SK-N-SH treated with all-trans-retinoic acid at 6 μM for 48 hours (cell line): ENCODE measurements around the gene VPS50.

ENCODE experiments used
- ATAC-seq: fragments of 200-7000 bp; cut with Tn5 transposase; 3 replicates; pipeline ENCODE4 v1.9.1; 2020; ENCODE audit warnings: mild to moderate bottlenecking, moderate library complexity
- ARNTL ChIP-seq: fragments of 450-650 bp; formaldehyde crosslinking; IDR thresholded peaks from 2 replicates; pipeline ENCODE4 v1.5.0; 2020; ENCODE audit warnings: low read depth, mild to moderate bottlenecking, moderate library complexity, borderline replicate concordance
- CSDC2 ChIP-seq: fragments of 250-450 bp; sonication (Bioruptor Pico); IDR thresholded peaks from 2 replicates; pipeline ENCODE4 v1.5.0; 2020; ENCODE audit warnings: mild to moderate bottlenecking, moderate library complexity
- ESRRG ChIP-seq: fragments of 250-450 bp; sonication (Bioruptor Pico); IDR thresholded peaks from 2 replicates; pipeline ENCODE4 v1.6.1; 2021; ENCODE audit warnings: mild to moderate bottlenecking
- GLIS3 ChIP-seq: fragments of 250-450 bp; sonication (Bioruptor Pico); IDR thresholded peaks from 2 replicates; pipeline ENCODE4 v1.5.0; 2020; ENCODE audit warnings: mild to moderate bottlenecking, moderate library complexity
- ISL1 ChIP-seq: fragments of 250-450 bp; sonication (Bioruptor Pico); IDR thresholded peaks from 2 replicates; pipeline ENCODE4 v2.1.2; 2022; ENCODE audit warnings: mild to moderate bottlenecking, moderate library complexity
- OSR1 ChIP-seq: fragments of 250-450 bp; sonication (Bioruptor Pico); IDR thresholded peaks from 2 replicates; pipeline ENCODE4 v1.8.0; 2022; ENCODE audit warnings: moderate library complexity, mild to moderate bottlenecking, inconsistent platforms
- PATZ1 ChIP-seq: fragments of 250-450 bp; sonication (Bioruptor Pico); IDR thresholded peaks from 2 replicates; pipeline ENCODE4 v1.8.0; 2020; ENCODE audit warnings: mild to moderate bottlenecking, moderate library complexity, borderline replicate concordance
- POU6F1 ChIP-seq: fragments of 250-450 bp; sonication (Bioruptor Pico); IDR thresholded peaks from 2 replicates; pipeline ENCODE4 v1.8.0; 2021; ENCODE audit warnings: low read depth, mild to moderate bottlenecking, moderate library complexity, borderline replicate concordance
- PPARA ChIP-seq: fragments of 250-450 bp; sonication (Bioruptor Pico); IDR thresholded peaks from 2 replicates; pipeline ENCODE4 v1.5.0; 2020; ENCODE audit warnings: mild to moderate bottlenecking, borderline replicate concordance
- SNAI2 ChIP-seq: fragments of 250-450 bp; sonication (Bioruptor Pico); IDR thresholded peaks from 2 replicates; pipeline ENCODE4 v1.5.0; 2020; ENCODE audit warnings: mild to moderate bottlenecking, moderate library complexity
- TCF4 ChIP-seq: fragments of 250-450 bp; sonication (Bioruptor Pico); IDR thresholded peaks from 2 replicates; pipeline ENCODE4 v1.8.0; 2021; ENCODE audit warnings: mild to moderate bottlenecking, moderate library complexity, borderline replicate concordance
- TOX ChIP-seq: fragments of 250-450 bp; sonication (Bioruptor Pico); IDR thresholded peaks from 2 replicates; pipeline ENCODE4 v1.8.0; 2021; ENCODE audit warnings: mild to moderate bottlenecking, moderate library complexity, borderline replicate concordance
- TSHZ2 ChIP-seq: fragments of 250-450 bp; sonication (Bioruptor Pico); IDR thresholded peaks from 2 replicates; pipeline ENCODE4 v1.5.0; 2020; ENCODE audit warnings: mild to moderate bottlenecking, moderate library complexity
- ZC3H10 ChIP-seq: fragments of 250-450 bp; sonication (Bioruptor Pico); IDR thresholded peaks from 2 replicates; pipeline ENCODE4 v1.5.1; 2021; ENCODE audit warnings: mild to moderate bottlenecking, moderate library complexity
- ZFP3 ChIP-seq: fragments of 250-450 bp; sonication (Bioruptor Pico); IDR thresholded peaks from 2 replicates; pipeline ENCODE4 v1.5.0; 2020; ENCODE audit warnings: mild to moderate bottlenecking, moderate library complexity
- ZFP30 ChIP-seq: fragments of 450-650 bp; formaldehyde crosslinking; IDR thresholded peaks from 2 replicates; pipeline ENCODE4 v1.5.0; 2022; ENCODE audit warnings: mild to moderate bottlenecking, moderate library complexity
- ZNF565 ChIP-seq: fragments of 450-650 bp; formaldehyde crosslinking; conservative IDR thresholded peaks from 2 replicates; pipeline ENCODE4 v1.5.0; 2020; ENCODE audit warnings: low read depth, mild to moderate bottlenecking, moderate library complexity
- ZNF70 ChIP-seq: fragments of 450-650 bp; formaldehyde crosslinking; IDR thresholded peaks from 2 replicates; pipeline ENCODE4 v1.5.0; 2020; ENCODE audit warnings: mild to moderate bottlenecking, moderate library complexity
- ZNF8 ChIP-seq: fragments of 450-650 bp; formaldehyde crosslinking; IDR thresholded peaks from 2 replicates; pipeline ENCODE4 v1.5.0; 2020; ENCODE audit warnings: mild to moderate bottlenecking, moderate library complexity
- TF ChIP-seq, protein P1 (sequence below): fragments of 250-450 bp; sonication (Bioruptor Pico); IDR thresholded peaks from 2 replicates; pipeline ENCODE4 v1.5.1; 2020; ENCODE audit warnings: low read depth, mild to moderate bottlenecking, moderate library complexity
- TF ChIP-seq, protein P2 (sequence below): fragments of 250-450 bp; sonication (Bioruptor Pico); IDR thresholded peaks from 2 replicates; pipeline ENCODE4 v1.5.1; 2021; ENCODE audit warnings: mild to moderate bottlenecking, moderate library complexity

The VPS50 gene

DNA sequence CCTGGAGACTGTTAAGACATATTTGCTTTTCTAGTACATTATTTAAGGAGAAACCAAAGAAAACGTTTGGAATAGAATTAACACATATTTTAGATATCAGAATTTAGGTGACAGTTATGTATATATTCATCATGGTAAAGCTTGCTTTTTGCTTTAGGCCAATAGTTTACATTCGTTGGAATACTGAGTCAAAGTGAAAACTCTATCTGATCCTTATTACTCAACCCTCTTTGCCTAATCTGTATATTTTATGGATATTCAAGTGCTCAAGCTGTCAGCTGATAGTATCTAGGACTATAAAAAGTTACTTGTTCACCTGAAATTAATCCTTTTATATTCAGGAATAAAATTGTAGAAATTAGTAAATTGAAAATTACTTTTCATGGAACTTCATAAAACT lies 61.1 kb downstream of the VPS50 start:
- ATAC-seq, result no peak
- TF ChIP-seq OSR1 (CRISPR knock-in tag) (no peak), ZNF70 (CRISPR knock-in tag) (no peak), TOX (CRISPR knock-in tag) (no peak), ISL1 (CRISPR knock-in tag) (no peak), SNAI2 (CRISPR knock-in tag) (no peak), ZFP30 (CRISPR knock-in tag) (no peak), ESRRG (CRISPR knock-in tag) (no peak)
- TF ChIP-seq, protein P1, sequence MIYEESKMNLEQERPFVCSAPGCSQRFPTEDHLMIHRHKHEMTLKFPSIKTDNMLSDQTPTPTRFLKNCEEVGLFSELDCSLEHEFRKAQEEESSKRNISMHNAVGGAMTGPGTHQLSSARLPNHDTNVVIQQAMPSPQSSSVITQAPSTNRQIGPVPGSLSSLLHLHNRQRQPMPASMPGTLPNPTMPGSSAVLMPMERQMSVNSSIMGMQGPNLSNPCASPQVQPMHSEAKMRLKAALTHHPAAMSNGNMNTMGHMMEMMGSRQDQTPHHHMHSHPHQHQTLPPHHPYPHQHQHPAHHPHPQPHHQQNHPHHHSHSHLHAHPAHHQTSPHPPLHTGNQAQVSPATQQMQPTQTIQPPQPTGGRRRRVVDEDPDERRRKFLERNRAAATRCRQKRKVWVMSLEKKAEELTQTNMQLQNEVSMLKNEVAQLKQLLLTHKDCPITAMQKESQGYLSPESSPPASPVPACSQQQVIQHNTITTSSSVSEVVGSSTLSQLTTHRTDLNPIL (CRISPR knock-in tag), result no peak
- TF ChIP-seq, protein P2, sequence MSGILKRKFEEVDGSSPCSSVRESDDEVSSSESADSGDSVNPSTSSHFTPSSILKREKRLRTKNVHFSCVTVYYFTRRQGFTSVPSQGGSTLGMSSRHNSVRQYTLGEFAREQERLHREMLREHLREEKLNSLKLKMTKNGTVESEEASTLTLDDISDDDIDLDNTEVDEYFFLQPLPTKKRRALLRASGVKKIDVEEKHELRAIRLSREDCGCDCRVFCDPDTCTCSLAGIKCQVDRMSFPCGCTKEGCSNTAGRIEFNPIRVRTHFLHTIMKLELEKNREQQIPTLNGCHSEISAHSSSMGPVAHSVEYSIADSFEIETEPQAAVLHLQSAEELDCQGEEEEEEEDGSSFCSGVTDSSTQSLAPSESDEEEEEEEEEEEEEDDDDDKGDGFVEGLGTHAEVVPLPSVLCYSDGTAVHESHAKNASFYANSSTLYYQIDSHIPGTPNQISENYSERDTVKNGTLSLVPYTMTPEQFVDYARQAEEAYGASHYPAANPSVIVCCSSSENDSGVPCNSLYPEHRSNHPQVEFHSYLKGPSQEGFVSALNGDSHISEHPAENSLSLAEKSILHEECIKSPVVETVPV (CRISPR knock-in tag), result no peak

GRCh38 chr7:93298206-93298605 lies 66.0 kb downstream of the VPS50 start:
- ATAC-seq, result no peak
- TF ChIP-seq, protein P1 (CRISPR knock-in tag), result no peak
- TF ChIP-seq PPARA, result no peak
- TF ChIP-seq ZNF8 (CRISPR knock-in tag), result no peak
- no peak for TF ChIP-seq TCF4 (CRISPR knock-in tag)
- no peak for TF ChIP-seq ZC3H10 (CRISPR knock-in tag)
- no peak for TF ChIP-seq ZNF565 (CRISPR knock-in tag)
- TF ChIP-seq ISL1 (CRISPR knock-in tag), result no peak
- no peak for TF ChIP-seq SNAI2 (CRISPR knock-in tag)
- TF ChIP-seq OSR1 (CRISPR knock-in tag), result no peak
- TF ChIP-seq ZFP30 (CRISPR knock-in tag), result no peak
- no peak for TF ChIP-seq GLIS3
- TF ChIP-seq POU6F1, result no peak
- no peak for TF ChIP-seq ARNTL

- TF ChIP-seq GLIS3, result no peak
- TF ChIP-seq ZFP3 (CRISPR knock-in tag), result no peak
- no peak for TF ChIP-seq ESRRG (CRISPR knock-in tag)
- no peak for TF ChIP-seq ZNF565 (CRISPR knock-in tag)
- no peak for TF ChIP-seq PPARA
- no peak for TF ChIP-seq TCF4 (CRISPR knock-in tag)
- TF ChIP-seq, protein P1 (CRISPR knock-in tag), result no peak
- no peak for TF ChIP-seq PATZ1 (CRISPR knock-in tag)
- TF ChIP-seq TSHZ2 (CRISPR knock-in tag), result no peak
- no peak for TF ChIP-seq ZNF8 (CRISPR knock-in tag)
- TF ChIP-seq ZC3H10 (CRISPR knock-in tag), result no peak
- TF ChIP-seq ZFP30 (CRISPR knock-in tag), result no peak
- TF ChIP-seq, protein P2 (CRISPR knock-in tag), result no peak
- no peak for TF ChIP-seq TOX (CRISPR knock-in tag)
- TF ChIP-seq ARNTL, result no peak
- no peak for TF ChIP-seq POU6F1
- TF ChIP-seq CSDC2, result no peak
- TF ChIP-seq ZNF70 (CRISPR knock-in tag), result no peak
- TF ChIP-seq ISL1 (CRISPR knock-in tag), result no peak
- TF ChIP-seq, all 23 proteins: peak for 0
- ATAC-seq, result no peak
Observed at GRCh38 chr7:93298671-93299070, 66.5 kb downstream of the VPS50 start.
